Measurements from ENCODE around the gene FNBP1. TPM values are rescaled to one million over a fixed set of nuclear protein-coding genes. Genes with fewer than 3 reads are reported as not detected.
A peak's percentile ranks its signal among the peaks of the same experiment; 100 is the strongest.

Gene FNBP1
- polyA plus RNA-seq, 1 of the 3 experiments (the other 2 are of a cell fraction): 11.0 TPM

GRCh38 chr9:129854588-129855110 lies 188.3 kb downstream of the FNBP1 start (continued):
- TF ChIP-seq IRF3 (IDR thresholded peaks at IDR 0.05; ENCODE audit: low read depth, low read length) (no peak), FOSL2 (IDR thresholded peaks at IDR 0.05; ENCODE audit: borderline replicate concordance, low read depth) (no peak), CHD2 (IDR thresholded peaks at IDR 0.05; ENCODE audit: low read length, partially characterized antibody) (no peak), RFX5 (IDR thresholded peaks at IDR 0.05; ENCODE audit: low read length) (no peak), CTCF (IDR thresholded peaks at IDR 0.05) (no peak), SMC3 (IDR thresholded peaks at IDR 0.05; ENCODE audit: low read depth, low read length) (no peak), RAD21 (IDR thresholded peaks at IDR 0.05; ENCODE audit: low read length) (no peak), YY1 (IDR thresholded peaks at IDR 0.05; ENCODE audit: low read depth) (no peak), GATA2 (CRISPR knock-in tag; IDR thresholded peaks at IDR 0.05) (no peak), ELF1 (IDR thresholded peaks at IDR 0.05) (no peak)

- Histone ChIP-seq H3K27me3 (ENCODE audit: insufficient read depth) (no peaks in the 10 kb centered on the region), H3K4me1 (ENCODE audit: control insufficient read depth in 1 of 2, insufficient read depth in 2 of 2, low read depth in 1 of 2, low read length in 1 of 2) (peaks cover 0 to 38% of the 10 kb centered on the region in 2 experiments; a peak in 2 of 4 replicates), H3F3A (replicated peaks; ENCODE audit: insufficient read depth) (peaks cover 3% of the 10 kb centered on the region), H3K4me3 (ENCODE audit: low read depth in 2 of 2, low read length in 1 of 2) (no peak overlapping the region), H3K79me2 (ENCODE audit: insufficient read depth) (no peaks in the 10 kb centered on the region), H3K27ac (ENCODE audit: low read depth in 2 of 2, low read length in 1 of 2) (peak overlapping the region in 1 of 2 experiments; percentile 96; a peak in 2 of 4 replicates), H3K9me2 (no peaks in the 10 kb centered on the region), H4K20me1 (ENCODE audit: insufficient read depth) (no peaks in the 10 kb centered on the region), H3K9me3 (no peaks in the 10 kb centered on the region), H3K9ac (no peak overlapping the region), H3K36me3 (replicated peaks in 1 of 2; ENCODE audit: control insufficient read depth in 1 of 2, insufficient read depth in 2 of 2, low read length in 1 of 2) (peaks cover 10 to 63% of the 10 kb centered on the region in 2 experiments), H2AFZ (ENCODE audit: low read depth) (no peak overlapping the region), H3K4me2 (no peak overlapping the region)
- TF ChIP-seq YY1 (IDR thresholded peaks at IDR 0.05; ENCODE audit: low read depth) (no peak), POLR2AphosphoS5 (IDR thresholded peaks at IDR 0.05; ENCODE audit: low read depth, low read length) (no peak), PBX3 (IDR thresholded peaks at IDR 0.05) (no peak), GABPA (IDR thresholded peaks at IDR 0.05; ENCODE audit: low read depth) (no peak), CTCF (IDR thresholded peaks at IDR 0.05) (no peak), RAD21 (IDR thresholded peaks at IDR 0.05; ENCODE audit: low read length) (no peak), GATA2 (CRISPR knock-in tag; IDR thresholded peaks at IDR 0.05) (no peak)
- ChIA-PET POLR2A (interaction anchor here (0.6 kb wide), 1 partner anchor 920 kb away, joined by 3 read pairs; no protein-coding TSS in a partner anchor), CTCF (interaction anchor here (1.4 kb wide), 1 partner anchor 13 kb away, joined by 4 read pairs; no protein-coding TSS in a partner anchor)
- DNase-seq: no peak
- 78% methylated on average over 2 of the region's 3 CpGs for WGBS (ENCODE audit: low lambda C conversion rate)
Observed at GRCh38 chr9:129853614-129854013, 189.4 kb downstream of the FNBP1 start.
